Trophoblast cell (in vitro differentiated cells and primary cell): ENCODE data around the gene ING5.

Experiments used
- DNase-seq, 2 donors: peaks; one replicate each; pipeline ENCODE4 v3.0.0-alpha.2; 2016
- H2AFZ ChIP-seq: 2 replicates; pipeline ENCODE4 v1.6.1; 2013; ENCODE audit warnings: low read length, moderate library complexity, mild to moderate bottlenecking; ENCODE audit not compliant: insufficient read depth, poor library complexity
- H2AK5ac ChIP-seq: 2 replicates; pipeline ENCODE4 v1.6.1; 2013; ENCODE audit warnings: mild to moderate bottlenecking, low read length
- H2BK120ac ChIP-seq: 2 replicates; pipeline ENCODE4 v1.6.1; 2013; ENCODE audit warnings: low read length, mild to moderate bottlenecking, moderate library complexity; ENCODE audit not compliant: insufficient read depth, poor library complexity
- H2BK12ac ChIP-seq: 2 replicates; pipeline ENCODE4 v1.6.1; 2013; ENCODE audit warnings: mild to moderate bottlenecking, low read length, moderate library complexity
- H2BK5ac ChIP-seq: 2 replicates; pipeline ENCODE4 v1.6.1; 2013; ENCODE audit warnings: low read length, low read depth, moderate library complexity, mild to moderate bottlenecking; ENCODE audit not compliant: poor library complexity
- H3K14ac ChIP-seq: 2 replicates; pipeline ENCODE4 v1.6.1; 2013; ENCODE audit warnings: mild to moderate bottlenecking, low read length
- H3K18ac ChIP-seq: 2 replicates; pipeline ENCODE4 v1.6.1; 2013; ENCODE audit warnings: mild to moderate bottlenecking, low read length
- H3K23ac ChIP-seq: 2 replicates; pipeline ENCODE4 v1.6.1; 2013; ENCODE audit warnings: low read length
- H3K27ac ChIP-seq: 2 replicates; pipeline ENCODE4 v1.5.1; 2013; ENCODE audit warnings: low read depth, mild to moderate bottlenecking, inconsistent platforms, low read length, moderate library complexity
- H3K27me3 ChIP-seq: 2 replicates; pipeline ENCODE4 v1.6.1; 2013; ENCODE audit warnings: inconsistent platforms, mild to moderate bottlenecking, low read length, moderate library complexity; ENCODE audit not compliant: insufficient read depth
- H3K36me3 ChIP-seq, 2 experiments: 1 replicate in 1 of 2; 2 replicates in 1 of 2; pipeline ENCODE4 v1.6.1; 2013; ENCODE audit warnings: low read length in 2 of 2, mild to moderate bottlenecking in 2 of 2, moderate library complexity in 1 of 2; ENCODE audit not compliant: insufficient read depth in 2 of 2, control insufficient read depth in 1 of 2
- H3K4ac ChIP-seq: 2 replicates; pipeline ENCODE4 v1.6.1; 2013; ENCODE audit warnings: low read depth, mild to moderate bottlenecking, low read length, moderate library complexity
- H3K4me1 ChIP-seq, 2 experiments: 1 replicate in 1 of 2; 2 replicates in 1 of 2; pipeline ENCODE4 v1.6.1; 2013; ENCODE audit warnings: low read length in 2 of 2, mild to moderate bottlenecking in 2 of 2, moderate library complexity in 1 of 2; ENCODE audit not compliant: insufficient read depth in 2 of 2, control insufficient read depth in 1 of 2
- H3K4me2 ChIP-seq: 2 replicates; pipeline ENCODE4 v1.6.1; 2013; ENCODE audit warnings: inconsistent platforms, mild to moderate bottlenecking, low read length, moderate library complexity
- H3K4me3 ChIP-seq: 2 replicates; pipeline ENCODE4 v1.5.1; 2013; ENCODE audit warnings: mild to moderate bottlenecking, low read depth, low read length, inconsistent platforms
- H3K79me1 ChIP-seq: one replicate; pipeline ENCODE4 v1.6.1; 2013; ENCODE audit warnings: low read length
- H3K79me2 ChIP-seq: 2 replicates; pipeline ENCODE4 v1.6.1; 2013; ENCODE audit warnings: low read length, mild to moderate bottlenecking; ENCODE audit not compliant: control insufficient read depth, insufficient read depth, poor library complexity
- H3K9ac ChIP-seq: 2 replicates; pipeline ENCODE4 v1.6.1; 2013; ENCODE audit warnings: mild to moderate bottlenecking, low read length
- H3K9me3 ChIP-seq: 2 replicates; pipeline ENCODE4 v1.6.1; 2013; ENCODE audit warnings: low read depth, mild to moderate bottlenecking, control low read depth, inconsistent platforms, low read length; ENCODE audit not compliant: insufficient read depth
- H4K12ac ChIP-seq: 2 replicates; pipeline ENCODE4 v1.6.1; 2013; ENCODE audit warnings: low read depth, mild to moderate bottlenecking, low read length, moderate library complexity
- H4K8ac ChIP-seq: 2 replicates; pipeline ENCODE4 v1.6.1; 2013; ENCODE audit warnings: low read depth, mild to moderate bottlenecking, low read length, moderate library complexity
- H4K91ac ChIP-seq: one replicate; pipeline ENCODE4 v1.6.1; 2013; ENCODE audit warnings: low read depth, mild to moderate bottlenecking, low read length, moderate library complexity
- WGBS: extraction: QIAGEN DNeasy Blood & Tissue Kit; methylation state at CpG from one replicate; pipeline ENCODE4 v1.1.7; 2013; ENCODE audit warnings: missing lambda C conversion rate; ENCODE audit not compliant: insufficient read length, insufficient coverage; ENCODE audit errors: extremely low coverage; 5-methylcytosine and 5-hydroxymethylcytosine counted together

The ING5 gene

GRCh38 chr2:241724259-241724974 is 22.6 kb downstream of the ING5 start:
- Histone ChIP-seq H3K4me2 (no peak overlapping the region), H3K79me2 (no peaks in the 10 kb centered on the region), H3K14ac (no peak overlapping the region), H3K9ac (no peak overlapping the region), H2AK5ac (no peak overlapping the region), H3K9me3 (peaks cover 27% of the 10 kb centered on the region), H3K27me3 (no peaks in the 10 kb centered on the region), H3K18ac (no peak overlapping the region), H2BK5ac (no peak overlapping the region), H3K36me3 (peaks cover 49% of the 10 kb centered on the region in 2 experiments), H3K23ac (no peak overlapping the region), H4K8ac (no peak overlapping the region), H3K4ac (no peak overlapping the region), H4K91ac (no peak overlapping the region), H3K79me1 (no peaks in the 10 kb centered on the region), H3K4me1 (peaks cover 0 to 2% of the 10 kb centered on the region in 2 experiments), H3K27ac (no peak overlapping the region), H3K4me3 (no peak overlapping the region), H2BK120ac (no peak overlapping the region), H2AFZ (no peak overlapping the region), H4K12ac (no peak overlapping the region), H2BK12ac (no peak overlapping the region)
- no peak for DNase-seq
- WGBS: no CpG with 5 or more reads among the region's 41 CpGs

GRCh38 chr2:241724975-241725870 is 23.4 kb downstream of the ING5 start:
- Histone ChIP-seq H2BK120ac (no peak overlapping the region), H3K4me1 (peaks cover 0 to 2% of the 10 kb centered on the region in 2 experiments), H2AK5ac (no peak overlapping the region), H3K27ac (no peak overlapping the region), H4K91ac (no peak overlapping the region), H3K14ac (no peak overlapping the region), H3K79me1 (no peaks in the 10 kb centered on the region), H3K18ac (no peak overlapping the region), H3K36me3 (peaks cover 41% of the 10 kb centered on the region in 2 experiments), H3K79me2 (no peaks in the 10 kb centered on the region), H3K4me3 (no peak overlapping the region), H3K4ac (no peak overlapping the region), H3K23ac (no peak overlapping the region), H3K9me3 (peaks cover 24% of the 10 kb centered on the region), H3K4me2 (no peak overlapping the region), H4K8ac (no peak overlapping the region), H2BK5ac (no peak overlapping the region), H3K9ac (no peak overlapping the region), H2AFZ (no peak overlapping the region), H4K12ac (no peak overlapping the region), H2BK12ac (no peak overlapping the region), H3K27me3 (no peaks in the 10 kb centered on the region)
- DNase-seq: no peak
- no CpG with 5 or more reads among the region's 76 CpGs for WGBS

DNA sequence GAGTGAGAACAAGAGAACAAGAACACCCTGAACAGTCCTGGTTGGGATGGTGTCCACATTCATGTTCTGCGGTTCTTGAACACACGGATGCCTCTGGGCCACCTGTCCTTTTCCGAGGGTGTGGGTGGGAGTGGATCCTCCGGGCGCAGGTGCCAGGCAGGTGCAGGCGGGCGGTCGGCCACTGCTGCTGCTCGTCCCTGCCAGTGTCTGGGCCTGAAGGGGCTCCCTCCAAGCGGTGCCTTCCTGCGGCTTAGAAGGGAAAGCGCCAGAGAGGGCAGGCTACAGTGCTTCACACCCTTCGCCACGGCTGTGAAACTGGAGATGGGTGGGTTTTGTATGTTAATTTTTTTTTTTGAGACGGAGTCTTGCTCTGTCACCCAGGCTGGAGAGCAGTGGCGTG is 24.6 kb downstream of the ING5 start:
- no peak overlapping the region for H4K91ac ChIP-seq
- H3K9me3 ChIP-seq: peaks cover 16% of the 10 kb centered on the region
- H3K4me3 ChIP-seq: no peak overlapping the region
- no peak overlapping the region for H2AK5ac ChIP-seq
- peaks cover 28 to 29% of the 10 kb centered on the region in 2 experiments for H3K36me3 ChIP-seq
- no peak overlapping the region for H2BK12ac ChIP-seq
- no peaks in the 10 kb centered on the region for H3K27me3 ChIP-seq
- H3K18ac ChIP-seq: no peak overlapping the region
- H2BK120ac ChIP-seq: no peak overlapping the region
- no peak overlapping the region for H2AFZ ChIP-seq
- no peak overlapping the region for H3K4ac ChIP-seq
- no peak overlapping the region for H3K27ac ChIP-seq
- DNase-seq: no peak
- H3K14ac ChIP-seq: no peak overlapping the region
- no peaks in the 10 kb centered on the region for H3K79me2 ChIP-seq
- no peak overlapping the region for H3K4me2 ChIP-seq
- H4K12ac ChIP-seq: no peak overlapping the region
- no peak overlapping the region for H3K9ac ChIP-seq
- no peaks in the 10 kb centered on the region for H3K79me1 ChIP-seq
- no peak overlapping the region for H4K8ac ChIP-seq
- peaks cover 0 to 2% of the 10 kb centered on the region in 2 experiments for H3K4me1 ChIP-seq
- H3K23ac ChIP-seq: no peak overlapping the region
- no peak overlapping the region for H2BK5ac ChIP-seq
- WGBS: no CpG with 5 or more reads among the region's 16 CpGs

GRCh38 chr2:241728000-241728399 is 26.2 kb downstream of the ING5 start:
- Histone ChIP-seq H4K91ac (no peak overlapping the region), H3K4me3 (no peak overlapping the region), H2AK5ac (no peak overlapping the region), H3K27me3 (no peaks in the 10 kb centered on the region), H3K4me2 (no peak overlapping the region), H3K36me3 (peaks cover 15 to 17% of the 10 kb centered on the region in 2 experiments), H2AFZ (no peak overlapping the region), H3K14ac (no peak overlapping the region), H3K4ac (no peak overlapping the region), H4K12ac (no peak overlapping the region), H4K8ac (no peak overlapping the region), H3K9ac (no peak overlapping the region), H3K23ac (no peak overlapping the region), H3K79me2 (no peaks in the 10 kb centered on the region), H2BK120ac (no peak overlapping the region), H3K9me3 (peaks cover 7% of the 10 kb centered on the region), H3K27ac (no peak overlapping the region), H2BK5ac (no peak overlapping the region), H3K79me1 (no peaks in the 10 kb centered on the region), H3K4me1 (peaks cover 0 to 2% of the 10 kb centered on the region in 2 experiments), H2BK12ac (no peak overlapping the region), H3K18ac (no peak overlapping the region)
- no CpG with 5 or more reads among the region's 8 CpGs for WGBS
- DNase-seq: no peak
